Activated T-cell treated with anti-CD3 and anti-CD28 coated beads for 4 hours (primary cell): ENCODE measurements around the gene APRT.

ENCODE experiments used
- DNase-seq: peaks from one replicate; pipeline ENCODE4 v3.0.0-alpha.2; 2020

APRT gene

DNA sequence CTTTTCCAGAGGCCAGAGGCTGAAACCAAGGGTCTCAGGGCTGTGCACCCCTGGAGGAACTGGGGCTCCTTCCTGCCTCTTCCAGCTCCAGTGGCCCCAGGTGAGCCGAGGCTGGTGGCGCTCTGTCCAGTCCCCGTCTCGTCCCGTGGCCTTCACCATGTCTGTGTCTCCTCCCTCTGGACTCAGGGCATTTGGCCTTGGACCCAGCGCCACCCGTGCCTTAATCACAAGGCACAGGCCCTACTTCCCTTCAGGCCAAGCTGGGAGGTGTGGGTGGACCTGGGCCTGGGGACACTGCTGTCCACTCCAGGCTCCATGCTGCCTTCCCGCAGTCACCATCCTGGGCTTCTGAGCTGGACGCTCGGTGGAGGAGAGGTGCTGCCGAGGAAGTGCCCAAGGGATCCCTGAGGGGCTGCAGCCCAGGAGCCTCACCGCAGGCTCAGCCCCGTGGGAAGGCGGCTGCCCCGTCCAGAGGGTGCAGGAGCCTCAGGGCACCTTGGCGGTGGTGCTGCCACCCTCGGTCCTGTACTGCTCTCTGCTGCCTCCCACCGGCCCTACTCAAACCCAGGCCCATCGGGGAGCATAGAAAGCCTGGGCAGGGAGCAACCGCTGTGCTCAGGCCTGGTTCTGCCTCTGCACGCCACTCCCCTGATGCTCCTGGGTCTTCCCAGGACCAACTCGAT lies 9.6 kb upstream of the APRT start:
- DNase-seq = no peak

DNA sequence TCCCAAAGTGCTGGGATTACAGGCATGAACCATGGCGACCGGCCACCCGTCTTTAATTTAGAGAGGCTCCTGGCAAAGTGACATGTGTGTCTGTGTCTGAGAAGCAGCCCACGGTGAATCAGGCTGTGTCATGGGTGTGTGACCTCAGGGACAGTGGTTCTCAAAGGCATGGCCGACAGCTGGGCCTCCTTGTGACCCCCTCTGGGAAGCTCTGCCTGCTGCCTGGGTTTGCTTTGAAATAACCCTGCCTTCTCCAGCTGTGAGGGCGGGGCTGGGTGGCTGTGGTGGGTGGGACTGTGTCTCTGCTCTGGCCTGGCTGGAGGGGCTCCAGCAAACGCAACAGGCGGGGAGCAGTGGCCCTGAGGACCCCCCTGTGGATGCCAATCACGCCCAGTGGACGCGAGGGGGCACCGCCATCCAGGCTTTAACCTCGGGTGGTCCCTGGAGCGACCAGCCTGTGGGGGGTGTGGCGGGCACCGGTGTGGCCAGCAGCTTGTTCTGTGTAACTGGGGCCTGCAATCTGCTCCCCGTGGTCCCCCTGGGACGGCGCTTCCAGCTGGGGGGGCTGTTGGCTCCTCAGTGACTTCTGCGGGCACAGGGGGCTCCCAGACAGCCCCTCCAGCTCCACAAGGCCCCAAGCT lies 8.8 kb upstream of the APRT start:
- DNase-seq = no peak

DNA sequence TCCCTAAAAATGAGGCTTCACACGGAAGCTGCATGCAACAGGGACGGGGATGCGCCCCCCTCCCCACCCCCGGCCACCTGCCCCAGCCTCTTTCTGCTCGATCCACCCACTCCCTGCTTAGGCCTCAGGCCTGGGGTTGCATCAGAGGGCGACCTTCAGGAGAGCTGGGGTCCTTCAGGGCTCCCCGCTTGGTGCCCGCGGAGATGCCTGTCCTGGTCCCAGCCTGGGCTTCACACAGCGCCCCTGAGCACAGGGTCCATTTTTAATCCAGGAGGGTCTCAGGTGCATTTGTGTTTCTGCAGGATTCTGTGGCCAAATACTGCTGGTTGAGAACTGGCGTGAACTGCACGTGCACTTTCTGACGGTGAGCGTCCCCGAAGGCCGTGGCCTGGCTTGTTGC lies 7.4 kb upstream of the APRT start:
- no peak for DNase-seq

- no peak for DNase-seq
Observed at GRCh38 chr16:88818575-88818874, 6.8 kb upstream of the APRT start.

- DNase-seq = no peak
Observed at GRCh38 chr16:88817785-88818574, 6.3 kb upstream of the APRT start.

- no peak for DNase-seq
Observed at GRCh38 chr16:88816736-88817535, 5.2 kb upstream of the APRT start.

DNA sequence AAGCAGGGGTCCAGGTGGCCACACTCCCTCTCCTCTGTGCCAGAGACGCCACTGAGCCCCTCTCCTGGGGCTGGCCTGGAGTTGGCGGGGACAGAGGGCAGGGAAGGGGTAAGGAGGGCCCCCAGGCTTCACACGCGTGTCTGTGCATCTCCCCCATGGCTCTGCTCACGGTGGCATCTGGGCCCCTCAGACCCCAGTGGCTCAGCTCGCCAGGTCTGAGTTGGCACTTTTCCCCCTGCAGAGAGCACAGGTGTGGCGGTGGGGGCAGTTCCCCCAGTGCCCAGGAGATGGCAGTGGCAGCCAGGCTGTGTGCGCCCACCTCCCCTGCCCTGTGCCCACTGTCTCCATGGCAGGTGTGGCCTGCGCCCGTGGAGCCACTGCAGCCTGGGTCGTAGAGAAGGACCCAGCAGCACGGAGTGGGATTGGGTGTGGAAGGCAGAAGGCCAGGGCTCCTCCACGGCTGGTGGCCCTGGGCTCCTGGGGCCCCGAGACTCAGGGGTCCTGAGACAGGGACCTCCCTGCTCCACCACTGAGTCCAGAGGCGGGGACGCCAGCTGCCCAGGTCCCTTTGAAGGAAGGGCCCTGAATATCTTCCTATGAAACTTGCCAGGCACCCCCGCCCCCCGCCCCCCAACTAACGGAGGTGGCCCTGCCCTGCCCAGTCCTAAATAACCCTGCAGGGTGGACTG lies 4.3 kb upstream of the APRT start:
- peak; percentile 52 for DNase-seq

- no peak for DNase-seq
Observed at GRCh38 chr16:88815227-88815626, 3.5 kb upstream of the APRT start.

DNA sequence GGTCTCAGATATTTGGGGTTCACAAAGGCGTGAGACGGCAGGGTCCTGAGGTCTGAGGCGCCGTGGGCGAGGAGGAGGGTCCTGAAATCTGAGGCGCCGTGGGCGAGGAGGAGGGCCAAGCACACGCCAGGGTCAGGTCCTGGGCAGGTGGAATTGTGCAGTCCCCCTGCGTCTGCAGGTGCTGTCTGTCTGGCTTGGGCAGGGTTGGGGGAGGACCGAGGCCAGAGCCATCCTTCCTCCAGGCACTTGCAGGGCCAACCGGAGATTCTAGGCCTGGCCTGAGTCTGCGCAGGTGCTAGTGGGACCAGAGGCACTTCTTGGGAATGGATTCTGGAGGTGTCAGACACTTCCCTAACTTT lies 2.4 kb upstream of the APRT start:
- no peak for DNase-seq

DNA sequence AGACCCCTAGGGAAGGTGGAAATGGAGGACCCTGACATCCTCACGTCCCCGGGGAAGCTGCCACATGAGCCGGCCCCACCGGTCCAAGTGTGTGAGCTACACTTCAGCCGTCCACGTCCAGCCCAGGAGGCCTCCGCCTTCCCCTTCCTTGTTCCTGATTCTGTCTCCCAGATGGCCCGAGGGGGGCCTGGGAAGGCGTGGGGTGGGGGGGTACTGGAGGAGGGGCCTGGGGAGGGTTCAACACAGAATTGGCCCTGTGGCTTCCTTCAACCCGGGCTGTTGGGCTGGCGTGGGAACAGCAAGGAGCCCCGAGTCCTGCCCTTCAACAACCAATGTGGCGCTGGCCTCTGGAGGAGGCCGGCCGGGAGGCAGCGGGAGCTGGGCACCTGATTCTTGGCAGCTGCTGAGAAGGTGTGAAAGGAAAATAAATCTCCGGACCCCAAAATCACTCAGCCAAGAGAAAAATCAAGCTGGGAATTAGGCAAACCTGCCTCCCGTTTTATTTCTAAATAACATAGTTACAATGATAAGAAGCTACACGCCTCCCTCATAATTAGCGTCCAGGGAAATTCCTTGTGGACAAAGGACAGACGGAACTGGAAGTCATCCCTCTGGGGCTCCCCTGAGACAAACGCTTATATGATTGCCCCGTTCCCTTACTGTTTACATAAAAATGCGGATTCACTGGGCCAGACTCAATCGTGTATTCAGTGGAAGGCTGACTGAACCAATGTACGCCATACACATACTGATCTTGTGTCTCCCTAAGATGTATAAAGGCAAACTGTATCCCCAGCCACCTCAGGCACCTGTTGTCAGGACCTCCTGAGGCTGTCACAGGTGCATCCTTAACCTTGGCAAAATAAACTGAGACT lies 1.8 kb upstream of the APRT start:
- no peak for DNase-seq

- DNase-seq = no peak
Observed at GRCh38 chr16:88812513-88813268, 963 bp upstream of the APRT start.

DNA sequence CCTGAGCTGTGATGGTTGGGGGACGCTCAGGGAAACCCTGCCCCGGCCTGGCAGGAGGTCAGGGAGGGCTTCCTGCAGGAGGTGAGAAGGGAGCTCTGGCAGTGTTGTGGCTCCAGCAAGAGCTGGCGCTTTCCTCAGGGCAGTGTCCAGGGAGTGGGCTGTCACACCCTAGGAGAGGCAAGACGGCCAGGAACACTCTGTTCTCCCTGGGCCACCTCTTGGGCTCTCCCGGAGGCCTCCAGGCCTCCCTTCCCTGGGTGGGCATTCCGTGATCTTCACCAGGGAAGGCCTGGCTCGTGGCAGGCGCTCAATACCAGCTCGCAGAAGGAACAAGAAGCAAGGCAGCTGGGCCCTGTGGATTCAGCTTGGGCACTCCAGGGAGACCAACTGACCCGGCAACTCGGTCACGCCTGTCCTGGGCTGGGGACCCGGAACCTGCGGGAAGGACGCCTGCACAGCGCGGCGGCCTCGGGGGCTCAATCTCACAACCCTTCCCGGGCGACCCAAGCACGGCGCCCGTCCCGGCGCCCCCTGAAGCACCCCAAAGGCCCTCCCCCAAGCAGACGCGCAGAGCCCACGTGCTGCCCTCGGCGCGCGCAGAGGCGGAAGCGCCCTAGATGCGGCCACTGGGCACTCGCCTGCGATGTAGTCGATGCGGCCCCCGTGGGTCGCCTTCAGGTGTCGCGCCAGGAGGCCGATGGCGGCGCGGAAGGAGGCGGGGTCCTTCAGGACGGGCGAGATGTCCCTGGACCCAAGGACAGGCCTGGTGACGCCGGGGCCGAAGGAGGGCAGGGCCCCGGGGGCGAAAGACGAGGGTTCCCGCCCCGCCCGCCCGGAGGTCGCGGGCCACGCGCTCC lies 588 bp downstream of the APRT start:
- peak; percentile 43 for DNase-seq

DNA sequence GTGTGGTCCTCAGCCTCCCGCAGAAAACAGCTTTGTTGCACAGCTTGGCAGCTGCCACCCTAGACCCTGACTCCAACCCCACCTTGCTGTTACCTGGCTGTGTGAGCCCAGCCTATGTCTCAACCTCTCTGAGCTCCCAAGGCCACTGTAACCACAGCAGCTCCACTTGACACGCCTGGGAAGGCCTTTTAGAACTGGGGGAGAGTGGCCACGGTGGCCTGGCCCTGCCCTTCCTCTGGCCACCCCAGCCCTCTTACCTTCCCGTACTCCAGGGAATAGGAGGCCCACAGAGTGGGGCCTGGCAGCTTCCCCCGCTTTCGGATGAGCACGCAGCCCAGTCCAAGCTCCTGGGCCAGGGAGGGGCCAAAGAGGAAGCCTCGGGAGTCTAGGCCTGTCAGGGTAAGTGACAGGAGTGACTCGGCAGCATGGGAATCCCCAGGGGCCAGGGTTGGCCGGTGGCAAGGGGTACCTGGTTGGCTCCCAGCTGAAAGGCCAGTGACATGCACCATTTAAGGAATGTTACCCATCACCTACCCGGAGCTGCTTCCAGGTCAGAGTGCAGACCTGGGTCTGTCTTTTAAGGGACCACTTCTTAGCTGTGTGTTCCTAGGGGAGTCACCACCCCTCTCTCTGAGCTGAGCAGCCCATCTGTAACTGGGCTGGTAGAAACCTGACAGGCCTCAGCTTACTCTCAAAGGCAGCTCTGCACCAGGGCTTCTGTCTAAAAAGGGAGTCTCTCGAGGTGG lies 1.4 kb downstream of the APRT start:
- no peak for DNase-seq

DNA sequence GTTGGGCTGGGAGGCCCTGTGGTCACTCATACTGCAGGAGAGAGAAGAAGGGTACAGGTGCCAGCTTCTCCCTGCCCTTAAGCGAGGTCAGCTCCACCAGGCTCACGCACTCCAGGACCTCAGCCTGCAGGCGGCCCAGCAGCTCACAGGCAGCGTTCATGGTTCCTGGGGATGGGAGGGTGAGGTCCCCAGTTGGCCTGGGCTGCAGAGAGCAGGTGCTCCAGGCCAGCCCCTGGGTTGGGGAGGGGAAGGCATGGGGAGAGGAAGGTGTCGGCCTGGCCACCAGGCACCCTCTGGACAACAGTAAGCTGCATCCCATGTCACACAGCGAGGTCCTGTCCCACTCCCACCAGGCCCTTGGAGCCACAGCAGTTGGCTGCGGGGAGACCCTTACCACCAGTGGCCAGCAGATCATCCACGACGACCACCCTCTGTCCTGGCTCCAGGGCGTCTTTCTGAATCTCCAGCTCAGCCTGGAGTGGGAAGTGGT lies 2.0 kb downstream of the APRT start:
- DNase-seq = no peak

GRCh38 chr16:88809068-88809675 lies 2.6 kb downstream of the APRT start:
- no peak for DNase-seq

- DNase-seq = no peak
Observed at GRCh38 chr16:88807626-88808453, 3.9 kb downstream of the APRT start.

DNA sequence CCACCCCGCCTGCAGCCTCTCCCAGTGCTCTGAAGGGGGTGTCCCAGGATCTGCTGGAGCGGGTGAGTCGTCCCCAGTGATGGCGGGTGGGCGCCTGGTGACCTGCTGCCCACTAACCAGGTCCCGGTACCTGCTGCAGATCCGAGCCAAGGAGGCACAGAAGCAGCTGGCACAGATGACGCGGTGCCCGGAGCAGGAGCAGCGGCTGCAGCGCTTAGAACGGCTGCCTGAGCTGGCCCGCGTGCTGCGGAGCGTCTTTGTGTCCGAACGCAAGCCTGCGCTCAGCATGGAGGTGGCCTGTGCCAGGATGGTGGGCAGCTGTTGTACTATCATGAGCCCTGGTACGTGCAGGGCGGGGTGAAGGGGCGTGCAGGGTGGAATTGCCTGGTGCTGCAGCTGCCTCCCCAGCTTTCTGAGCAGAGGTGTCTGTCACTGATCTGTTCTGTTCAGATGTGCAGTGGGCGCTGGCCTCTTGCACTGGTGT lies 4.5 kb downstream of the APRT start:
- no peak for DNase-seq
